Loucy (cell line): ENCODE results near the gene CNDP1.

Experiments
- H2AFZ ChIP-seq: fragments of 200-600 bp; sonication (generic); 2 replicates; pipeline ENCODE4 v1.6.0; 2016; ENCODE audit warnings: antibody characterized with exemption, mild to moderate bottlenecking, low read length, moderate library complexity
- H3F3A ChIP-seq: fragments of 200-600 bp; 2 replicates; pipeline ENCODE4 v1.6.0; 2016; ENCODE audit warnings: antibody characterized with exemption, low read depth, mild to moderate bottlenecking
- H3K27me3 ChIP-seq: fragments of 200-600 bp; sonication (generic); 2 replicates; pipeline ENCODE4 v1.6.1; 2014; ENCODE audit warnings: low read length, mild to moderate bottlenecking; ENCODE audit not compliant: insufficient read depth, poor library complexity, severe bottlenecking
- H3K36me3 ChIP-seq: fragments of 200-600 bp; sonication (generic); 2 replicates; pipeline ENCODE4 v1.6.1; 2016; ENCODE audit warnings: low read length; ENCODE audit not compliant: insufficient read depth
- H3K4me1 ChIP-seq: fragments of 200-600 bp; sonication (generic); 2 replicates; pipeline ENCODE4 v1.5.1; 2014; ENCODE audit warnings: low read length, mild to moderate bottlenecking; ENCODE audit not compliant: insufficient read depth, poor library complexity, severe bottlenecking
- H3K4me2 ChIP-seq: fragments of 200-600 bp; sonication (generic); 2 replicates; pipeline ENCODE4 v1.6.0; 2014; ENCODE audit warnings: antibody characterized with exemption, low read length, low read depth, mild to moderate bottlenecking; ENCODE audit not compliant: poor library complexity, severe bottlenecking
- H3K4me3 ChIP-seq: fragments of 200-600 bp; sonication (generic); 2 replicates; pipeline ENCODE4 v1.5.1; 2014; ENCODE audit warnings: low read length, mild to moderate bottlenecking, mixed read lengths; ENCODE audit not compliant: poor library complexity, severe bottlenecking
- H3K79me2 ChIP-seq: fragments of 200-600 bp; sonication (generic); 2 replicates; pipeline ENCODE4 v1.6.1; 2014; ENCODE audit warnings: low read length; ENCODE audit not compliant: insufficient read depth
- H3K9ac ChIP-seq: fragments of 200-600 bp; sonication (generic); 2 replicates; pipeline ENCODE4 v1.6.0; 2014; ENCODE audit warnings: mild to moderate bottlenecking, low read depth, low read length, moderate library complexity; ENCODE audit not compliant: poor library complexity, severe bottlenecking
- H3K9me2 ChIP-seq: fragments of 200-600 bp; sonication (generic); replicated peaks from 2 replicates; pipeline ENCODE4 v1.6.1; 2016; ENCODE audit warnings: low read depth, low read length, mixed read lengths
- H3K9me3 ChIP-seq: fragments of 200-600 bp; sonication (generic); 2 replicates; pipeline ENCODE4 v1.6.1; 2014; ENCODE audit warnings: mild to moderate bottlenecking, antibody characterized with exemption, low read length, low read depth; ENCODE audit not compliant: insufficient read depth
- H4K20me1 ChIP-seq: fragments of 200-600 bp; sonication (generic); 2 replicates; pipeline ENCODE4 v1.6.0; 2014; ENCODE audit warnings: antibody characterized with exemption, low read length, mild to moderate bottlenecking; ENCODE audit not compliant: insufficient read depth, poor library complexity, severe bottlenecking
- EZH2phosphoT487 ChIP-seq: fragments of 200-600 bp; IDR thresholded peaks from 2 replicates; pipeline ENCODE4 v1.6.1; 2018; ENCODE audit warnings: antibody characterized with exemption, mild to moderate bottlenecking, moderate library complexity, borderline replicate concordance
- TF ChIP-seq, protein P1 (sequence below): fragments of 200-600 bp; sonication (generic); conservative IDR thresholded peaks from 2 replicates; pipeline ENCODE4 v1.5.1; 2014; ENCODE audit warnings: mild to moderate bottlenecking, antibody characterized with exemption, low read length

CNDP1 gene

DNA sequence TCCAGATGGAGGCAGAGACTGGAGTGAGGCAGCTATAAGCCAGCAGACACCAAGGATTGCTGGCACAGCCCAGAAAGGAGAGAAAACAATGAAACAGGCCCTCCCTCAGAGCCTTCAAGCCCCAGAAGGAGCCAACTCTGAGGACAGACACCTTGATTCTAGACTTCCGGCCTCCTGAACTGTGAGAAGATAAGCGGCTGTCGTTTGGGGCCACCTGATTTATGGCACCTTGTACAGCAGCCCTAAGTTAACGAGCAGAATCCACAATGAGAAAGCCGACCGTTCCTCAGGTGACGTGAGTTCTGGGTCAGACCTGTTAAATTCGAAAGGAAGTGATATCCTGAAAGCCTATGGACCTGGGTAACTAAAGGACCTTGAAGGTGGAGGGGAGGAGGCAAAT is 45.4 kb upstream of the CNDP1 start:
- Histone ChIP-seq H3K4me2 (no peak overlapping the region), H3K4me1 (peaks cover 5% of the 10 kb centered on the region), H2AFZ (no peak overlapping the region), H3K79me2 (no peaks in the 10 kb centered on the region), H3K9me2 (no peaks in the 10 kb centered on the region), H3K27me3 (no peaks in the 10 kb centered on the region), H4K20me1 (no peaks in the 10 kb centered on the region), H3K36me3 (no peaks in the 10 kb centered on the region), H3K9me3 (no peaks in the 10 kb centered on the region), H3K4me3 (no peak overlapping the region), H3F3A (no peaks in the 10 kb centered on the region), H3K9ac (no peak overlapping the region)
- TF ChIP-seq, protein P1, sequence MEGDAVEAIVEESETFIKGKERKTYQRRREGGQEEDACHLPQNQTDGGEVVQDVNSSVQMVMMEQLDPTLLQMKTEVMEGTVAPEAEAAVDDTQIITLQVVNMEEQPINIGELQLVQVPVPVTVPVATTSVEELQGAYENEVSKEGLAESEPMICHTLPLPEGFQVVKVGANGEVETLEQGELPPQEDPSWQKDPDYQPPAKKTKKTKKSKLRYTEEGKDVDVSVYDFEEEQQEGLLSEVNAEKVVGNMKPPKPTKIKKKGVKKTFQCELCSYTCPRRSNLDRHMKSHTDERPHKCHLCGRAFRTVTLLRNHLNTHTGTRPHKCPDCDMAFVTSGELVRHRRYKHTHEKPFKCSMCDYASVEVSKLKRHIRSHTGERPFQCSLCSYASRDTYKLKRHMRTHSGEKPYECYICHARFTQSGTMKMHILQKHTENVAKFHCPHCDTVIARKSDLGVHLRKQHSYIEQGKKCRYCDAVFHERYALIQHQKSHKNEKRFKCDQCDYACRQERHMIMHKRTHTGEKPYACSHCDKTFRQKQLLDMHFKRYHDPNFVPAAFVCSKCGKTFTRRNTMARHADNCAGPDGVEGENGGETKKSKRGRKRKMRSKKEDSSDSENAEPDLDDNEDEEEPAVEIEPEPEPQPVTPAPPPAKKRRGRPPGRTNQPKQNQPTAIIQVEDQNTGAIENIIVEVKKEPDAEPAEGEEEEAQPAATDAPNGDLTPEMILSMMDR = no peak
- TF ChIP-seq EZH2phosphoT487 = no peak

DNA sequence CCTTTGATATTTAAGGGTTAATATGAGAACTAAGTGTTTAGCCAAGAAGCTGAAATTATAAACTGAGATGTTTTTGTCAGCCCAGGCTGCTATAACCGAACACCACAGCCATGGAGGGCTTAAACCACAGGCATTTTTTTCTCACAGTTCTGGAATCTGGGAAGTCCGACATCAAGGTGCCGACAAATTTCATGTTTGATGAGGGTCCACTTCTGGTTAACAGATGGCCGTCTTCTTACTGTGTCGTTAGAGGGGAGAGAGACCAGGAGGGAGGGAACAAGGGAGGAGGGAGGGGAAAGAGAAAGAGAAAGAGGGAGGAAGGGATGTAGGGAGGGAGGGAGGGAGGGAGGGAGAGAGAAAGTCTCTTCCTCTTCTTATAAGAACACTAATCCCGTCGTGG is 44.6 kb upstream of the CNDP1 start:
- H3K4me3 ChIP-seq = no peak overlapping the region
- H3K9me2 ChIP-seq = no peaks in the 10 kb centered on the region
- H4K20me1 ChIP-seq = no peaks in the 10 kb centered on the region
- H3K9me3 ChIP-seq = no peaks in the 10 kb centered on the region
- no peaks in the 10 kb centered on the region for H3K79me2 ChIP-seq
- H3F3A ChIP-seq = no peaks in the 10 kb centered on the region
- H3K4me1 ChIP-seq = peaks cover 1% of the 10 kb centered on the region
- no peak overlapping the region for H3K4me2 ChIP-seq
- no peaks in the 10 kb centered on the region for H3K27me3 ChIP-seq
- no peaks in the 10 kb centered on the region for H3K36me3 ChIP-seq
- TF ChIP-seq EZH2phosphoT487 = no peak
- H2AFZ ChIP-seq = no peak overlapping the region
- no peak overlapping the region for H3K9ac ChIP-seq

DNA sequence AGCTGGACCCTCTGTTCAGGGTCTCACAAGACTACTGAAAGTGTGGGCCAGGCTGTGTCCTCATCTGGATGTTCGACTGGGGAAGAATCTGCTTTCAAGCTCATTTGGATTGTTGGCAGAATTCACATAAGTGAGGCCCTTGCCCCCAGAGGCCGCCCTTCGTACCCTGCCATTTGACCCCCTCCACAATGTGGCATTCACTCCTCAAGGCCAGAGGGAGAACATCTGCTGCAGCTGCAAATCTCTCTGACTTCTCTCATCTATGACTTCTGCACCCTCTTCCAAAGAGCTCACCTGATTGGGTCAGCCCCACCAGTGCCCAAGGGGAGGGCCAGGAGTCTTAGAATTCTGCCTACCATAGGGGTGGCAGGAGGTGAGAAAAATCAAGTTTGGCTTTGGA is 42.0 kb upstream of the CNDP1 start:
- H3K9me3 ChIP-seq = no peaks in the 10 kb centered on the region
- H3K36me3 ChIP-seq = no peaks in the 10 kb centered on the region
- H3K4me3 ChIP-seq = no peak overlapping the region
- H2AFZ ChIP-seq = no peak overlapping the region
- no peaks in the 10 kb centered on the region for H3F3A ChIP-seq
- H3K4me1 ChIP-seq = peaks cover 3% of the 10 kb centered on the region
- peaks cover 8% of the 10 kb centered on the region for H4K20me1 ChIP-seq
- H3K4me2 ChIP-seq = no peak overlapping the region
- no peak for TF ChIP-seq EZH2phosphoT487
- TF ChIP-seq, protein P1 = no peak
- no peaks in the 10 kb centered on the region for H3K27me3 ChIP-seq
- H3K9ac ChIP-seq = no peak overlapping the region
- no peaks in the 10 kb centered on the region for H3K9me2 ChIP-seq
- H3K79me2 ChIP-seq = peaks cover 10% of the 10 kb centered on the region

DNA sequence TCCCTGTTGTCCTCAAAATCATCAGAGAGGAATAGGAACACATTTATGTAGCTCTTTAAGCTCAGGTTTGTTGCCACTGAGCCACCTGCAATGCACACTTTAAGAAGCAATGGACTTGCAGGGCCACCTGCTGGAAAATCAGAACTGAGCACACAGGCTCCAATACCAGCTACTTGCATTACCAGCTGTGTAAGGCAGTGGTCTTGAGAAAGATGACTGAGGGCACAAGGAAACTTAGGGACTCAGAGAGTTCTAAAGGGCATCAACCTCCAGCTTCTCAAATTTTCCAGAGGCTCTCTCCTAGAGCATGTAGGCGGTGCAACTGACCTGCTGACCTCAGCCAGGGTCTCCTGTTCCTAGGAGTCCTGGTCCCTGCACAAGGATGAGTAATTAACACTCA is 40.6 kb upstream of the CNDP1 start:
- Histone ChIP-seq H3K4me1 (peaks cover 17% of the 10 kb centered on the region), H3K9me3 (no peaks in the 10 kb centered on the region), H3K36me3 (no peaks in the 10 kb centered on the region), H3K4me3 (no peak overlapping the region), H3K4me2 (no peak overlapping the region), H3K79me2 (peaks cover 24% of the 10 kb centered on the region), H3F3A (no peaks in the 10 kb centered on the region), H3K9me2 (no peaks in the 10 kb centered on the region), H3K9ac (no peak overlapping the region), H3K27me3 (no peaks in the 10 kb centered on the region), H4K20me1 (peaks cover 13% of the 10 kb centered on the region), H2AFZ (no peak overlapping the region)
- TF ChIP-seq, protein P1 = peak; percentile 81
- TF ChIP-seq EZH2phosphoT487 = no peak
